MM.1S (cell line): ENCODE results near the gene SOX11.

Experiments used
- DNase-seq: peaks from one replicate; pipeline ENCODE4 v3.0.0-alpha.2; 2015
- H2AFZ ChIP-seq: fragments of 300-600 bp; sonication (generic); 2 replicates; pipeline ENCODE4 v1.6.0; 2016; ENCODE audit warnings: antibody characterized with exemption, low read length
- H3F3A ChIP-seq: fragments of 300-600 bp; sonication (generic); 2 replicates; pipeline ENCODE4 v1.6.1; 2016; ENCODE audit warnings: mild to moderate bottlenecking, antibody characterized with exemption, low read length, moderate library complexity, mixed read lengths; ENCODE audit not compliant: insufficient read depth
- H3K27ac ChIP-seq: fragments of 300-600 bp; sonication (generic); 2 replicates; pipeline ENCODE4 v1.5.1; 2016; ENCODE audit warnings: mild to moderate bottlenecking, low read length
- H3K27me3 ChIP-seq: fragments of 300-600 bp; sonication (generic); replicated peaks from 2 replicates; pipeline ENCODE4 v1.6.0; 2016; ENCODE audit warnings: low read length; ENCODE audit not compliant: insufficient read depth
- H3K36me3 ChIP-seq: fragments of 300-600 bp; sonication (generic); replicated peaks from 2 replicates; pipeline ENCODE4 v1.6.1; 2016; ENCODE audit warnings: mild to moderate bottlenecking, low read length, mixed read lengths; ENCODE audit not compliant: insufficient read depth
- H3K4me1 ChIP-seq: fragments of 300-600 bp; sonication (generic); 2 replicates; pipeline ENCODE4 v1.6.1; 2016; ENCODE audit warnings: low read length, mixed read lengths
- H3K4me2 ChIP-seq: fragments of 300-600 bp; sonication (generic); 2 replicates; pipeline ENCODE4 v1.6.0; 2016; ENCODE audit warnings: low read depth, low read length
- H3K4me3 ChIP-seq: fragments of 300-600 bp; sonication (generic); 2 replicates; pipeline ENCODE4 v1.5.1; 2016; ENCODE audit warnings: low read length, mixed read lengths
- H3K79me2 ChIP-seq: fragments of 300-600 bp; sonication (generic); 2 replicates; pipeline ENCODE4 v1.6.1; 2016; ENCODE audit warnings: mixed run types, low read length, mixed read lengths
- H3K9ac ChIP-seq: fragments of 300-600 bp; sonication (generic); 2 replicates; pipeline ENCODE4 v1.6.1; 2016; ENCODE audit warnings: low read length, mixed read lengths
- H3K9me2 ChIP-seq: fragments of 300-600 bp; sonication (generic); replicated peaks from 2 replicates; pipeline ENCODE4 v1.6.1; 2016; ENCODE audit warnings: mild to moderate bottlenecking, low read length, mixed read lengths; ENCODE audit not compliant: insufficient read depth
- H3K9me3 ChIP-seq: fragments of 300-600 bp; sonication (generic); replicated peaks from 2 replicates; pipeline ENCODE4 v1.6.1; 2016; ENCODE audit warnings: mild to moderate bottlenecking, low read length, mixed read lengths; ENCODE audit not compliant: insufficient read depth
- H4K20me1 ChIP-seq: fragments of 300-600 bp; sonication (generic); 2 replicates; pipeline ENCODE4 v1.6.1; 2016; ENCODE audit warnings: mild to moderate bottlenecking, low read length, moderate library complexity, mixed read lengths; ENCODE audit not compliant: insufficient read depth
- EZH2 ChIP-seq: fragments of 300-600 bp; sonication (generic); optimal IDR thresholded peaks from 2 replicates; pipeline ENCODE3; 2017; ENCODE audit warnings: low read depth, mild to moderate bottlenecking, antibody characterized with exemption, low read length, mixed read lengths
- EZH2phosphoT487 ChIP-seq: fragments of 300-600 bp; sonication (generic); IDR thresholded peaks from 2 replicates; pipeline ENCODE4 v1.6.1; 2018; ENCODE audit warnings: antibody characterized with exemption, low read length
- TF ChIP-seq, protein P1 (sequence below): fragments of 300-600 bp; sonication (generic); IDR thresholded peaks from 2 replicates; pipeline ENCODE4 v1.5.1; 2016; ENCODE audit warnings: antibody characterized with exemption, low read length, mixed read lengths

The SOX11 gene

DNA sequence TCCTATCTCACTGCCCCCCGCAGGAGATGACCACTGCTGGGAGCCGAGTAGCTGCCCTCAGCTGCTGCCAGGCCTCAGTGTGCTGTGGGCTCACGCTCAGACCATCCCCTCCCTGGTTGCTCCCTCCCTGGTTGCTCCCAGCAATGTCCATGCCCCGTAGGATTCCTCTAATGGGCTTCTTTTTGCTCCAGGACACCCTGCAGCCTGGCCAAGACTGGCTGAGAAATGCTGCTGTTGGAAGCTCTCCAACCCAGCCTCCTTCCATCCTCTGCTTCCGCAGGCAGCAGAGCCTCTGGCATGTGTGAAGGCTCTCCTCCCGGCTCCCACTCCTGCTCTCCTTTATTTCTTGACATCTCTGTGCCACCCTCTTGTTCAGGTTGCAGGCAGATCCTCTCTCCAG lies 48.6 kb downstream of the SOX11 start:
- Histone ChIP-seq H3K27me3 (no peaks in the 10 kb centered on the region), H4K20me1 (no peaks in the 10 kb centered on the region), H2AFZ (no peak overlapping the region), H3K9me3 (0 out of 2 replicates have a peak, but pooled peaks cover 3% of the 10 kb centered on the region), H3K4me3 (no peak overlapping the region), H3K4me2 (no peak overlapping the region), H3K4me1 (no peaks in the 10 kb centered on the region), H3K9me2 (no peaks in the 10 kb centered on the region), H3F3A (no peaks in the 10 kb centered on the region), H3K79me2 (no peaks in the 10 kb centered on the region), H3K9ac (no peak overlapping the region), H3K36me3 (no peaks in the 10 kb centered on the region), H3K27ac (no peak overlapping the region)
- no peak for TF ChIP-seq EZH2phosphoT487
- TF ChIP-seq EZH2 = no peak
- TF ChIP-seq, protein P1, sequence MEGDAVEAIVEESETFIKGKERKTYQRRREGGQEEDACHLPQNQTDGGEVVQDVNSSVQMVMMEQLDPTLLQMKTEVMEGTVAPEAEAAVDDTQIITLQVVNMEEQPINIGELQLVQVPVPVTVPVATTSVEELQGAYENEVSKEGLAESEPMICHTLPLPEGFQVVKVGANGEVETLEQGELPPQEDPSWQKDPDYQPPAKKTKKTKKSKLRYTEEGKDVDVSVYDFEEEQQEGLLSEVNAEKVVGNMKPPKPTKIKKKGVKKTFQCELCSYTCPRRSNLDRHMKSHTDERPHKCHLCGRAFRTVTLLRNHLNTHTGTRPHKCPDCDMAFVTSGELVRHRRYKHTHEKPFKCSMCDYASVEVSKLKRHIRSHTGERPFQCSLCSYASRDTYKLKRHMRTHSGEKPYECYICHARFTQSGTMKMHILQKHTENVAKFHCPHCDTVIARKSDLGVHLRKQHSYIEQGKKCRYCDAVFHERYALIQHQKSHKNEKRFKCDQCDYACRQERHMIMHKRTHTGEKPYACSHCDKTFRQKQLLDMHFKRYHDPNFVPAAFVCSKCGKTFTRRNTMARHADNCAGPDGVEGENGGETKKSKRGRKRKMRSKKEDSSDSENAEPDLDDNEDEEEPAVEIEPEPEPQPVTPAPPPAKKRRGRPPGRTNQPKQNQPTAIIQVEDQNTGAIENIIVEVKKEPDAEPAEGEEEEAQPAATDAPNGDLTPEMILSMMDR = no peak
- no peak for DNase-seq

DNA sequence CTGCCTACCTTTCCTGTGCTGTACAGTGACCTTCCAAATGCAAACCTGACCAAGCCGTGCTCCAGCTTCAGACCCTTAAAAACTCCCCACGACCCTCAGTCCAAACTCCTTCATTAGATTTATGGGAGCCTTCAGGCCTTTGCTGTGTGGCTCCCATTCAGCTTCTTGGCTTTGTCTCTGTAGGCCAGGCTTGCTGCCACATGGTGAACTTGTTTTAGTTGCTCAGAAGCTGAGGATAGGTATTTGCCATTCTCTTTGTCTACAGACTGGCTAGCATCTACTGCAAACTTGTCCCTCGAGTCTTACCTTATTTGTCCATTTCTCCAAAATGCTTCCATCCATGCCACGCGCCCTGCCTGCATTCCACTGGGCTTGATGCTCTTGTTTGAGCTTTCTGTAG lies 49.1 kb downstream of the SOX11 start:
- Histone ChIP-seq H3K4me1 (no peaks in the 10 kb centered on the region), H3K79me2 (no peaks in the 10 kb centered on the region), H3K4me3 (no peak overlapping the region), H3K9me2 (no peaks in the 10 kb centered on the region), H3K9ac (no peak overlapping the region), H3K27me3 (no peaks in the 10 kb centered on the region), H3K9me3 (0 out of 2 replicates have a peak, but pooled peaks cover 3% of the 10 kb centered on the region), H3K4me2 (no peak overlapping the region), H3F3A (no peaks in the 10 kb centered on the region), H3K27ac (no peak overlapping the region), H2AFZ (no peak overlapping the region), H4K20me1 (no peaks in the 10 kb centered on the region), H3K36me3 (no peaks in the 10 kb centered on the region)
- DNase-seq = no peak
- TF ChIP-seq EZH2phosphoT487 (no peak), EZH2 (no peak)
- TF ChIP-seq, protein P1 = no peak

DNA sequence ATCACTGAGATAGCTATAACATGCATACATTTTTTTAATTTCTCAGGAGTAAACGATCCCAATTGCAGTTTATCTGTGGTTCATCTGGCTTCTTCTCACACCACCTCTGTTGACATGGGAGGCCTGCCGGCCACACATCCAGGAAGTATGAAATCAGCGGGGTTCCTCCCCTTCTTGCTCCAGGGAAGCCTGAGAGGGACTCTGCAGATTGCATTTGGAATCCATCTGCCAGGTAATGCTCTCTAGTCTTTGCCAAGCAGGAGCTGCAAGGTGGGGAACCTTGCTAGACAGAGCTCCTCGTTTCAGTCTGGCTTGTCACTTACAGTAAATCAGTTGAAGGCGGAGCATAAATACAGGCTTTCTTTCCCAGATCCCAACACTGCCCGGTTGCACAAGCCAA lies 49.9 kb downstream of the SOX11 start:
- Histone ChIP-seq H3K36me3 (no peaks in the 10 kb centered on the region), H3K9ac (no peak overlapping the region), H2AFZ (no peak overlapping the region)

More for the DNA sequence above, 49.9 kb downstream of the SOX11 start:
- no peak for DNase-seq
- Histone ChIP-seq H3K9me2 (no peaks in the 10 kb centered on the region), H4K20me1 (no peaks in the 10 kb centered on the region), H3K4me1 (no peaks in the 10 kb centered on the region), H3F3A (no peaks in the 10 kb centered on the region), H3K27me3 (no peaks in the 10 kb centered on the region), H3K4me2 (no peak overlapping the region), H3K27ac (no peak overlapping the region), H3K79me2 (no peaks in the 10 kb centered on the region), H3K4me3 (no peak overlapping the region), H3K9me3 (0 out of 2 replicates have a peak, but pooled peaks cover 3% of the 10 kb centered on the region)
- TF ChIP-seq, protein P1 = no peak
- TF ChIP-seq EZH2 = no peak
- no peak for TF ChIP-seq EZH2phosphoT487
